ENCODE results near the gene DTX3. TPM values are rescaled to one million over a fixed set of nuclear protein-coding genes. Genes with fewer than 3 reads are reported as not detected.

DTX3 gene
- total and polyA plus RNA-seq, 7 donors, result 3.5 to 9.1 (median 4.5) TPM

DNA sequence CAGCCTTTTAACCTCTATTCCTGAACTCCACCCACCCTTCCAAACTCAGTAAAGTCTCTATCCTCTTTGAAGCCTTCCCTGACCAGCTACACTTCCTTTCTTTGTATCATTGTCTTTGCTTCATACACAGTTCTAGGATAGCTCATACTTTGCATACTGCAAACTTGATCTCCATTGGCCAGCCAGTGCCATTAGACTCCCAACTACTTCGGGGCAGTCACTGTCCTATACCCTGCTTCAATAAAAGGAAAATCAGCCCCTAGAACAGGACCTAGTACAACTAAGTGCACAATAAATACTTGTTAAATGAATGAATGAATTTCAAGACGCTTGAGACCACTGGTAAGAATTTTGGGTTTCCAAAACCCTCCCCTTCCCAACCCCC, 14.2 kb upstream of the DTX3 start:
- Histone ChIP-seq H3K4me1 (no peaks in the 10 kb centered on the region), H3K27ac (peak overlapping the region; percentile 41), H3K36me3 (ENCODE audit: insufficient read depth in 1 of 2, low read depth in 1 of 2) (peaks cover 0 to 18% of the 10 kb centered on the region in 2 donors), H3K4me3 (peak overlapping the region; percentile 70), H3K27me3 (ENCODE audit: insufficient read depth in 3 of 3, low read length in 2 of 3) (peaks cover under 1 to 7% (median 2%) of the 10 kb centered on the region in 3 donors), H3K9me3 (no peaks in the 10 kb centered on the region)
- TF ChIP-seq, protein P1, sequence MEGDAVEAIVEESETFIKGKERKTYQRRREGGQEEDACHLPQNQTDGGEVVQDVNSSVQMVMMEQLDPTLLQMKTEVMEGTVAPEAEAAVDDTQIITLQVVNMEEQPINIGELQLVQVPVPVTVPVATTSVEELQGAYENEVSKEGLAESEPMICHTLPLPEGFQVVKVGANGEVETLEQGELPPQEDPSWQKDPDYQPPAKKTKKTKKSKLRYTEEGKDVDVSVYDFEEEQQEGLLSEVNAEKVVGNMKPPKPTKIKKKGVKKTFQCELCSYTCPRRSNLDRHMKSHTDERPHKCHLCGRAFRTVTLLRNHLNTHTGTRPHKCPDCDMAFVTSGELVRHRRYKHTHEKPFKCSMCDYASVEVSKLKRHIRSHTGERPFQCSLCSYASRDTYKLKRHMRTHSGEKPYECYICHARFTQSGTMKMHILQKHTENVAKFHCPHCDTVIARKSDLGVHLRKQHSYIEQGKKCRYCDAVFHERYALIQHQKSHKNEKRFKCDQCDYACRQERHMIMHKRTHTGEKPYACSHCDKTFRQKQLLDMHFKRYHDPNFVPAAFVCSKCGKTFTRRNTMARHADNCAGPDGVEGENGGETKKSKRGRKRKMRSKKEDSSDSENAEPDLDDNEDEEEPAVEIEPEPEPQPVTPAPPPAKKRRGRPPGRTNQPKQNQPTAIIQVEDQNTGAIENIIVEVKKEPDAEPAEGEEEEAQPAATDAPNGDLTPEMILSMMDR (IDR thresholded peaks at IDR 0.05), result no peak
- 6 to 20% (median 18%) methylated on average over 2 of the region's 2 CpGs for WGBS, 3 donors
- no peak for DNase-seq
- no peak for ATAC-seq
- intact Hi-C loops (cut with DNase I), result no loop called here

DNA sequence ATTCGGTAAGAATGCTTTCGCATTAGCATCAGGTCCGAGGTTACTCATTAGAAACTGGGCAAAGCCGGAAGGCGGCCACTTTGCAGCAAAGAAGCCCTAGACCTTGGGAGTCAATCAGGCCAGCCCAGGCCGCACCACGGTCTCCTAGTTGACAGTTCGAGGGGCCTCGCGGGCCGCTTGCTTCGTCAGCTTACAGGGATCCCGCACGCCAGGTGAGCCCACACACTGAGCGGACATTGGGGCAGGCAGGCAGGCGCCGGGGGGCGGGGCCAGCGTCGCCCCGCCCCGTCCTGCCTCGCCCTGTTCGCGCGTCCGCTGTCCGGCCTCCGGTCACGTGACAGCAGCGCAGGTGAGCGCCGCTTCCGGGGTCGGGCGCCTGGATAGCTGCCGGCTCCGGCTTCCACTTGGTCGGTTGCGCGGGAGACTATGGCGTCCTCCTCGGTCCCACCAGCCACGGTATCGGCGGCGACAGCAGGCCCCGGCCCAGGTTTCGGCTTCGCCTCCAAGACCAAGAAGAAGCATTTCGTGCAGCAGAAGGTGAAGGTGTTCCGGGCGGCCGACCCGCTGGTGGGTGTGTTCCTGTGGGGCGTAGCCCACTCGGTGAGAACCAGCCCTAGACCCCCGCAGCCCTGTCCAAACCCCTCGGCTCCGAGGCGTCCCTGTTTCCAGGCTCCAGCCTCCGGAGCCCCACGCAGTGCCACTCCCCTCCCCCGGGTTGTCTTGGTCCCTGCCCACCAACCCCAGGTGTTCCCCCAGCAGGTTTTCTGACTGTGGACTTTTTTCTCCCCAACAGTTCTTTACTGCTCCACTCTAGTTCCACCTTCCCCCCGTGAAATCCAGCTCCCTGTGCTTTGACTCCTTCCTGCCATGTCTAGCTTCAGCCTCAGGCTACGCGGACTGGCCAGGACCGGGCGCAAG, 13.5 kb upstream of the DTX3 start, which contains the start of gene PIP4K2C:
Gene PIP4K2C (plus strand): TSS at position 329 of the 918 bp plus-strand sequence. CDS start 98 bp downstream, at position 427.
- WGBS, 3 donors, result 1% methylated on average over 64 to 69 of the region's 69 CpGs
- TF ChIP-seq, protein P1 (IDR thresholded peaks at IDR 0.05), result no peak
- Histone ChIP-seq H3K4me3 (peak within 1 kb of the TSS; percentile 70), H3K27ac (peak within 1 kb of the TSS; percentile 41), H3K9me3 (no peaks in the 10 kb centered on the region), H3K27me3 (ENCODE audit: insufficient read depth in 3 of 3, low read length in 2 of 3) (peaks cover 0 to 7% (median 2%) of the 10 kb centered on the region in 3 donors), H3K4me1 (no peaks in the 10 kb centered on the region), H3K36me3 (ENCODE audit: insufficient read depth in 1 of 2, low read depth in 1 of 2) (peaks cover 0 to 25% of the 10 kb centered on the region in 2 donors)
- intact Hi-C loops (cut with DNase I), result no loop called here
- DNase-seq (peak; percentile 74 to 81), ATAC-seq (peak; percentile 97 to 99 (median 99))

DNA sequence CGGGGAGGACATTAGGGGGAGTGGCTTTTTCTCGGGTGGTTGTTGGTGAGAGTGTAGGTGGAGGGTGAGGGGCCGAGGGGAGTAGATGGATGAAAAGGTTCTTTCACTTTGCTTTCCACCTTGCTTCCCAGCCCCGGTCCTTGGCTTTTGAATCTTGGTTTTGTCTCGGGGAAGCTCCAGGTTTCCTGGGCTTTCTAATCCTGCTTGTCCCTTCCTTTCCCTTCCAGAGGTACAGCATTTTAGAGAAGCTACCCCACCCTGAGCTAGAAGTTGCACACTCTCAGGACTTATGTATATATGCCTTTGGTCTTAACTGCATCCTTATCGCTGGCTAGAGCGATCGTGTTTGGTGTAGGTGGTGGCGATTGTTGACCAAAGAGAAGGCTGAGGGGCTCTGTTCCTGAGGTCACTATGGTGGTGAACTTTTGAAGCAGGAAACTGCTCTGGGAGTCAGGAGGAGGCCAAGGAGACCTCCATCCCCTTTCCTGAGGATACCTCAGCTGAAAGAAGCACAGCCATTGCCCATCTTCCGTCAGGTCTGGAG, 12.8 kb upstream of the DTX3 start:
- H3K4me1 ChIP-seq, result no peaks in the 10 kb centered on the region
- DNase-seq (no peak), ATAC-seq (no peak)
- H3K27ac ChIP-seq, result no peak overlapping the region
- WGBS, 3 donors, result 40 to 41% (median 41%) methylated on average over 10 of the region's 10 CpGs
- peaks cover 2 to 28% of the 10 kb centered on the region in 2 donors for H3K36me3 ChIP-seq (ENCODE audit: insufficient read depth in 1 of 2, low read depth in 1 of 2)
- H3K27me3 ChIP-seq (ENCODE audit: insufficient read depth in 3 of 3, low read length in 2 of 3), result peaks cover 0 to 7% (median 2%) of the 10 kb centered on the region in 3 donors
- H3K9me3 ChIP-seq, result no peaks in the 10 kb centered on the region
- TF ChIP-seq, protein P1 (IDR thresholded peaks at IDR 0.05), result no peak
- peak overlapping the region; percentile 70 for H3K4me3 ChIP-seq
- intact Hi-C loops (cut with DNase I), result no loop called here

DNA sequence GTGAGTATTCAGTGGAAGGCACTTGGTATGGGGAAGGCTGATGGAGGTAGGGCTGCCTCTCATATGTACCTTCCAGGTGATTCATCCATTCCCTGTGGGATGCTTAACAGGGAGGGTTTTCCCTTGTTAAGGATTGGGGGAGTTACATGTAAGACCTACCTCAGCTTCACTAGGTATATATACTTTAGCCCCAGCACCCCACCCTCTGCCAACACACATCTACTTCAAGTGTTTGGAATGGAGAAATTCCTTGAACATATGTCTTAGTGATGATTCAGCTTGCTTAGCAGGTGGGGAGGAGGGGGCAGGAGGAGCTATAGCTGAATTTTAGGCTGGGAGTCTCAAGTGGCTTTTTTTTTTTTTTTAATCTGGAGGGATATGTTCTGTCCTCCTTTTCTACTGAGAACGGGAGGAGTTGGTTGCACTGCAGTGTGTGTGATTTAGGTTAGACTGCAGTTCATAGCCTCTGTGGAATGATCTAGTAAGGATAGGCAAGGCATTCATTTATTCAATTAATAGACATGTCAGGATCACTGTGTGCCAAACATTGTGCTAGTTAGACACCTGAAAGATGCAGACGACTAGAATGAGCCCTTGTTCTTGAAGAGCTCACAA, 12.0 kb upstream of the DTX3 start:
- Histone ChIP-seq H3K9me3 (no peaks in the 10 kb centered on the region), H3K36me3 (ENCODE audit: insufficient read depth in 1 of 2, low read depth in 1 of 2) (peaks cover 2 to 36% of the 10 kb centered on the region in 2 donors), H3K27me3 (ENCODE audit: insufficient read depth in 3 of 3, low read length in 2 of 3) (peaks cover 0 to 7% (median 2%) of the 10 kb centered on the region in 3 donors), H3K27ac (no peak overlapping the region), H3K4me1 (no peaks in the 10 kb centered on the region), H3K4me3 (no peak overlapping the region)
- no peak for DNase-seq
- intact Hi-C loops (cut with DNase I), result no loop called here
- TF ChIP-seq, protein P1 (IDR thresholded peaks at IDR 0.05), result no peak
- no peak for ATAC-seq
- WGBS, 3 donors, result 65 to 80% (median 71%) methylated on average over 2 of the region's 2 CpGs

Measured in psoas muscle (tissue), 8 donors.